Memory B cell (primary cell): ENCODE measurements around the gene CLDN10.
A peak's percentile ranks its signal among the peaks of the same experiment; 100 is the strongest.

Experiments used
- ATAC-seq: fragments of 150-1000 bp; cut with Tn5 transposase; 2 replicates; pipeline ENCODE4 v1.10.0; 2021; ENCODE audit warnings: low read depth, mild to moderate bottlenecking, moderate library complexity
- DNase-seq, 2 donors: peaks; one replicate each; pipeline ENCODE4 v3.0.0; 2022; ENCODE audit warnings: low spot score in 2 of 2
- H3K27ac Mint-ChIP-seq: one replicate; pipeline ENCODE4 v1.8.0; 2022; ENCODE audit warnings: mild to moderate bottlenecking, moderate library complexity, mixed read lengths
- H3K27me3 Mint-ChIP-seq: one replicate; pipeline ENCODE4 v1.8.0; 2022; ENCODE audit warnings: mixed read lengths
- H3K36me3 Mint-ChIP-seq: one replicate; pipeline ENCODE4 v1.8.0; 2022; ENCODE audit warnings: mild to moderate bottlenecking, mixed read lengths
- H3K4me1 Mint-ChIP-seq: one replicate; pipeline ENCODE4 v1.8.0; 2022; ENCODE audit warnings: mixed read lengths
- H3K4me3 Mint-ChIP-seq: one replicate; pipeline ENCODE4 v1.8.0; 2022; ENCODE audit warnings: mild to moderate bottlenecking, moderate library complexity, mixed read lengths
- H3K9me3 Mint-ChIP-seq: one replicate; pipeline ENCODE4 v1.8.0; 2022; ENCODE audit warnings: mixed read lengths

CLDN10 gene

DNA sequence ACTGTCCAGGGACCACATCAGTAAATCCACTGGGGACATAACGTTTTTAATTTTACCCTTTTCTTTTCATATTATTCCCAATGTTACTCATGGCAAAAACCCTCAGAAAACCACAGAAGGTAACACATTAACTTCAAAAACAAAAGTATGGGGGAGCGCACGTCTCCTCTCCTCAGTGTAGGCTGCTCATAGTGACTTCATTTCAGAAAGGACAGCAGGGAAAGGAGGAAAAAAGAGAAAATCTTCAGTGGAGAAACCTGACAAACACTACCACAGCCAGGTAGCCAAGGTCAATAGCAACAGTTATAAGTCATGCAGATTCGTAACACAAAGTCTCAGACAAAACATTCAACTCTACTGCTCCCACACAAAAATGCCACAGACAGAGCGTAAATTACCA lies 70.6 kb downstream of the CLDN10 start:
- Mint-ChIP-seq H3K4me1 (no peaks in the 10 kb centered on the region), H3K27me3 (peaks cover 2% of the 10 kb centered on the region), H3K36me3 (no peaks in the 10 kb centered on the region), H3K4me3 (no peak overlapping the region), H3K27ac (no peak overlapping the region), H3K9me3 (no peaks in the 10 kb centered on the region)
- DNase-seq (no peak), ATAC-seq (no peak)

DNA sequence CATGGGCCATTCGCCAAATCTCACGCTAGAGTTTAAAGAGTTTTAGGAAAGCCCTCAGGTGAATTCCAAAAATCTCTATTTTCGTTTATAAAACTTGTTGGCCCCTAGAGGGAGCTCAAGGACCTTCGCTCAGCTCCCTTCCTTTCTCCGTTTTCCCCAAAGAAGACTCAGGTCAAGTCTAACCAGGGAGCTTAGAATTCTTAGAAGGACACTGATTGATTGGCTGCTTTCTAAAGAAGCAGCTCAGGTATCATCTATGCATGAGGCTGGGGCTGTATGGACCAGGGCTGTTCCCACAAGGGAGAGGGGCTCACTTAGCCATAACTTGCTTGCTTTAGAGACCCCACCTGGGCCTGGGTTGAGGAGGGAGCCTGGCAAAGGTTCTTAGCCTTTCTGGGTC lies 71.5 kb downstream of the CLDN10 start:
- H3K27ac Mint-ChIP-seq = no peak overlapping the region
- no peak overlapping the region for H3K4me3 Mint-ChIP-seq

DNA sequence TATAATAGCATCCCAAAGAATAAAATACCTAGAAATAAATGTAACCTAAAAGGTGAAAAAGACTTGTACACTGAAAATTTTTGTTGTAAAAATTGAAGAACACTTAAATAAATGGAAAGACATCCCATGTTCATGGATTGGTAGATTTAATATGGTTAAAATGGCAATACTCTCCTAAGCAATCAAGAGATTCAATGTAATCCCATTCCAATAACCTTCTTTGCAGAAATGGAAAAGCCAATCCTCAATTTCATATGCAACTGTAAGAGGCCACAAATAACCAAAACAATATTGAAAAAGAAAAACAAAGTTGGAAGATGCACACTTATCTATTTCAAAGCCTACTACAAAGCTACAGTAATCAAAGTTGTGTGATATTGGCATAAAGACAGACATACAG lies 74.2 kb downstream of the CLDN10 start:
- ATAC-seq = no peak
- DNase-seq = no peak
- Mint-ChIP-seq H3K9me3 (no peaks in the 10 kb centered on the region), H3K36me3 (no peaks in the 10 kb centered on the region), H3K27me3 (peaks cover 5% of the 10 kb centered on the region), H3K27ac (no peak overlapping the region), H3K4me3 (no peak overlapping the region), H3K4me1 (no peaks in the 10 kb centered on the region)

More for the DNA sequence above, 71.5 kb downstream of the CLDN10 start:
- H3K36me3 Mint-ChIP-seq = no peaks in the 10 kb centered on the region
- no peaks in the 10 kb centered on the region for H3K9me3 Mint-ChIP-seq
- peaks cover 2% of the 10 kb centered on the region for H3K27me3 Mint-ChIP-seq
- ATAC-seq (no peak), DNase-seq (peak in 1 of 2 donors; percentile 11)
- H3K4me1 Mint-ChIP-seq = no peaks in the 10 kb centered on the region

DNA sequence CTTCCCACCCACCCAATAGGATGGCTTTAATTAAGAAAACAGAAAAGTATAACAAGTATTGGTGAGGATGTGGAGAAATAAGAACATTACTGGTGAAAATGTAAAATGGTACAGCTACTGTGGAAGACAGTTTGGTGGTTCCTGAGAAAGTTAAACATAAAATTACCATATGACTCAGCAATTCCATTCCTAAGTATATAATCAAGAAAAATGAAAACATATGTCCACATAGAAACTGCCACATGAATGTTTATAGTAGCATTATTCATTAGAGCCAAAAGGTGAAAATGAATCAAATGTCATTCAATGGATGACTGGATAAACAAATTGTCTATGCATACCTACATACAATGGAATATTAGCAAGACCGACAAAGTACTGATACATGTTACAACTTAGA lies 75.1 kb downstream of the CLDN10 start:
- Mint-ChIP-seq H3K36me3 (no peaks in the 10 kb centered on the region), H3K4me3 (no peak overlapping the region), H3K4me1 (no peaks in the 10 kb centered on the region), H3K27me3 (peaks cover 9% of the 10 kb centered on the region), H3K9me3 (no peaks in the 10 kb centered on the region), H3K27ac (no peak overlapping the region)
- no peak for DNase-seq
- ATAC-seq = no peak

DNA sequence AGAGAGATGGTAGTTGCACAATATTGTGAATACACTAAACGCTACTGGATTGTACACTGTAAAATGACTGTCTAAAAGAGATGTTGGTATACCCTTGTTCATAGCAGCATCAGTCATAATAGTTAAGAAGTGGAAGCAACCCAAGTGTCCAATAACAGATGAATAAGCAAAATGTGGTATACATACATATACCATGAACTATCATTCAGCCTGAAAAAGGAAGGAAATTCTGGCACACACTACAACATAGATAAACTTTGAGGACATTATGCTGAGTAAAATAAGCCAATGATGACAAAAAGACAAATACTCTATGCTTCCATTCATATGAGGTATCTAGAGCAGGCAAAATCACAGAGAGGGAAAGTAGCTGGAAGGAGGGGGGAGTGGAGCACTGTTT lies 76.0 kb downstream of the CLDN10 start:
- no peak for ATAC-seq
- Mint-ChIP-seq H3K9me3 (no peaks in the 10 kb centered on the region), H3K4me3 (no peak overlapping the region), H3K36me3 (no peaks in the 10 kb centered on the region), H3K4me1 (no peaks in the 10 kb centered on the region), H3K27me3 (peaks cover 11% of the 10 kb centered on the region), H3K27ac (no peak overlapping the region)
- DNase-seq = no peak

DNA sequence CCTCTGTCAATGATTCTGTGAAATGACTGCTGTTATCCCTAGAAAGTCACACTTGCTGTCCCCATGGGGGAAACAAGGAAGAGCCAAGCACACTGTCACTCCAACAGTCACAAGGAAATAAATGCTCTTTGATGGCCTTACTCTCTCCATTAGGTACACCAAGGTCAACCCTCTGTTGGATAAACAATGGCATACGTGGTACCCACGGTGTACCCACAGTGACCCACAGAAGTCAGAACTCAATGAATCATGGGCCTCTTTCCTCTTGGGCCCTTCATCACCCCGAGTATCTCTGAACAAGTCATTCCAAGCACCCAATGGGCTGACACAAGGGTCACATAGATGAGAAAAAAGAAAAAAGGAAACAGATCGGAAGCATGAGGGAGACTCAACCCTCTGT lies 76.6 kb downstream of the CLDN10 start:
- Mint-ChIP-seq H3K36me3 (no peaks in the 10 kb centered on the region), H3K4me1 (no peaks in the 10 kb centered on the region), H3K27me3 (peaks cover 13% of the 10 kb centered on the region), H3K4me3 (no peak overlapping the region), H3K27ac (no peak overlapping the region), H3K9me3 (no peaks in the 10 kb centered on the region)
- DNase-seq (no peak), ATAC-seq (no peak)
